ENCODE data around the gene XPR1. TPM values are rescaled to one million over a fixed set of nuclear protein-coding genes. Genes with fewer than 3 reads are reported as not detected.
"Not testable (repeated sequence)": the region's sequence is repeated elsewhere in the genome, so short reads cannot be mapped to it uniquely, and the experiment has no call there.

The XPR1 gene
- total RNA-seq, 4 donors from 2014 or later = 15.8 to 26.7 (median 22.8) TPM

GRCh38 chr1:180720753-180721152 lies 88.9 kb downstream of the XPR1 start:
- 95% methylated on average over 4 of the region's 4 CpGs for WGBS
- TF ChIP-seq POLR2AphosphoS5 (IDR thresholded peaks at IDR 0.05) (no peak), EP300 (IDR thresholded peaks at IDR 0.05) (no peak), POLR2A (IDR thresholded peaks at IDR 0.05; ENCODE audit: low read depth) (no peak), CTCF (IDR thresholded peaks at IDR 0.05) (no peak)
- Histone ChIP-seq H3K27ac (replicated peaks in 1 of 4) (no peak overlapping the region), H3K36me3 (no peaks in the 10 kb centered on the region), H3K4me3 (no peak overlapping the region), H3K27me3 (no peaks in the 10 kb centered on the region), H3K9me3 (no peaks in the 10 kb centered on the region), H3K4me1 (peaks cover 0 to 10% (median 0%) of the 10 kb centered on the region in 4 donors)
- intact Hi-C loops (cut with DNase I) = no loop called here
- DNase-seq (ENCODE audit: extremely low spot score) = no peak

GRCh38 chr1:180722586-180722985 lies 90.8 kb downstream of the XPR1 start:
- no peak overlapping the region for H3K27ac ChIP-seq (replicated peaks in 1 of 4)

GRCh38 chr1:180724055-180724454 lies 92.2 kb downstream of the XPR1 start:
- Histone ChIP-seq H3K27ac (replicated peaks in 1 of 4) (no peak overlapping the region), H3K27me3 (no peaks in the 10 kb centered on the region), H3K4me1 (peaks cover 0 to 10% (median 0%) of the 10 kb centered on the region in 4 donors), H3K9me3 (no peaks in the 10 kb centered on the region), H3K36me3 (no peaks in the 10 kb centered on the region), H3K4me3 (no peak overlapping the region)
- DNase-seq (ENCODE audit: extremely low spot score) = no peak
- WGBS = 74% methylated on average over 1 of the region's 1 CpG
- TF ChIP-seq POLR2A (IDR thresholded peaks at IDR 0.05; ENCODE audit: low read depth) (no peak), EP300 (IDR thresholded peaks at IDR 0.05) (no peak)
- intact Hi-C loops (cut with DNase I) = no loop called here

More at GRCh38 chr1:180722586-180722985, 90.8 kb downstream of the XPR1 start:
- intact Hi-C loops (cut with DNase I) = no loop called here
- Histone ChIP-seq H3K4me1 (peaks cover 0 to 10% (median 0%) of the 10 kb centered on the region in 4 donors), H3K9me3 (no peaks in the 10 kb centered on the region), H3K4me3 (no peak overlapping the region), H3K27me3 (no peaks in the 10 kb centered on the region), H3K36me3 (no peaks in the 10 kb centered on the region)
- 94% methylated on average over 1 of the region's 1 CpG for WGBS
- TF ChIP-seq POLR2AphosphoS5 (IDR thresholded peaks at IDR 0.05) = no peak
- TF ChIP-seq POLR2A (IDR thresholded peaks at IDR 0.05; ENCODE audit: low read depth) = no peak
- TF ChIP-seq CTCF (IDR thresholded peaks at IDR 0.05) = no peak
- TF ChIP-seq EP300 (IDR thresholded peaks at IDR 0.05) = no peak
- no peak for DNase-seq (ENCODE audit: extremely low spot score)

GRCh38 chr1:180726024-180726423 lies 94.2 kb downstream of the XPR1 start:
- H3K36me3 ChIP-seq; H3K27me3 ChIP-seq; H3K9me3 ChIP-seq; H3K4me1 ChIP-seq; H3K27ac ChIP-seq (replicated peaks in 1 of 4); DNase-seq (ENCODE audit: extremely low spot score); H3K4me3 ChIP-seq; intact Hi-C loops (cut with DNase I): not testable (repeated sequence)
- WGBS = 94% methylated on average over 6 of the region's 6 CpGs

- H3K9me3 ChIP-seq; H3K36me3 ChIP-seq; H3K4me3 ChIP-seq; intact Hi-C loops (cut with DNase I); DNase-seq (ENCODE audit: extremely low spot score); H3K4me1 ChIP-seq; H3K27me3 ChIP-seq; H3K27ac ChIP-seq (replicated peaks in 1 of 4): not testable (repeated sequence)
- 100% methylated on average over 3 of the region's 3 CpGs for WGBS
Measured at GRCh38 chr1:180727751-180728150, 95.9 kb downstream of the XPR1 start.

- DNase-seq (ENCODE audit: extremely low spot score) = no peak
- H3K4me1 ChIP-seq = peaks cover 0 to 6% (median 0%) of the 10 kb centered on the region in 4 donors
- intact Hi-C loops (cut with DNase I) = no loop called here
- no peak overlapping the region for H3K4me3 ChIP-seq
- H3K36me3 ChIP-seq = no peaks in the 10 kb centered on the region
- WGBS = 91% methylated on average over 4 of the region's 4 CpGs
- TF ChIP-seq POLR2AphosphoS5 (IDR thresholded peaks at IDR 0.05) (no peak), EP300 (IDR thresholded peaks at IDR 0.05) (no peak), CTCF (IDR thresholded peaks at IDR 0.05) (no peak), POLR2A (IDR thresholded peaks at IDR 0.05; ENCODE audit: low read depth) (no peak)
- no peaks in the 10 kb centered on the region for H3K27me3 ChIP-seq
- peaks cover 0 to 3% (median 0%) of the 10 kb centered on the region in 4 donors for H3K9me3 ChIP-seq
- H3K27ac ChIP-seq (replicated peaks in 1 of 4) = no peak overlapping the region
Measured at GRCh38 chr1:180728472-180729106, 96.8 kb downstream of the XPR1 start.

Measured in esophagus muscularis mucosa (tissue), 4 donors.